Esophagus muscularis mucosa (tissue), 3 donors: Measurements from ENCODE around the gene FSD2.

Experiments used
- CTCF ChIP-seq, 3 experiments: fragments of 200-600 bp in 2 of 3; fragments of 450-650 bp in 1 of 3; sonication (generic) in 2 of 3; IDR thresholded peaks; one replicate each; pipeline ENCODE4 v1.5.1; 2017 to 2019; ENCODE audit warnings: antibody characterized with exemption in 3 of 3, mild to moderate bottlenecking in 2 of 3, moderate library complexity in 1 of 3
- EP300 ChIP-seq: sonication (generic); formaldehyde crosslinking; IDR thresholded peaks from one replicate; pipeline ENCODE4 v1.6.1; 2017; ENCODE audit warnings: antibody characterized with exemption

- TF ChIP-seq CTCF (IDR thresholded peaks at IDR 0.05) (no peak), EP300 (no peak)
Observed at GRCh38 chr15:82771789-82772607, 33.9 kb downstream of the FSD2 start.
